Measurements from ENCODE around the gene SPAG7.
A peak's percentile ranks its signal among the peaks of the same experiment; 100 is the strongest.

Gene SPAG7

GRCh38 chr17:4935650-4936049 lies 32.0 kb downstream of the SPAG7 start:
- no peak overlapping the region for H3K4me3 ChIP-seq (ENCODE audit: low read depth, low read length)
- ChIA-PET POLR2A (interaction anchor here (0.5 to 2.3 kb wide), 3 partner anchors 13 to 26 kb away, joined by 3 to 9 read pairs (median 6); partner anchors contain the start of gene PFN1), CTCF (interaction anchor here (0.5 kb wide), 1 partner anchor 242 kb away, joined by 3 read pairs; no protein-coding TSS in a partner anchor)
- H3K4me1 ChIP-seq (ENCODE audit: control insufficient read depth, insufficient read depth, low read length): peaks cover 3% of the 10 kb centered on the region
- H3K27ac ChIP-seq (ENCODE audit: extremely low read depth, low read depth, low read length): no peak overlapping the region
- H3K36me3 ChIP-seq (ENCODE audit: control insufficient read depth in 2 of 2, insufficient read depth in 1 of 2, low read length in 2 of 2): peaks cover 14 to 54% of the 10 kb centered on the region in 2 experiments
- no peaks in the 10 kb centered on the region for H3K9me3 ChIP-seq (ENCODE audit: control insufficient read depth, insufficient read depth, low read depth, low read length)
- peak; percentile 70 for TF ChIP-seq GLIS1 (tag by site-specific recombination; IDR thresholded peaks at IDR 0.05)
- TF ChIP-seq ZIC2 (tag by site-specific recombination; IDR thresholded peaks at IDR 0.05): peak; percentile 53
- TF ChIP-seq FEZF1 (tag by site-specific recombination; IDR thresholded peaks at IDR 0.05): no peak
- TF ChIP-seq ZNF174 (tag by site-specific recombination; IDR thresholded peaks at IDR 0.05): no peak
- no peak for TF ChIP-seq SALL2 (tag by site-specific recombination; IDR thresholded peaks at IDR 0.05; ENCODE audit: borderline replicate concordance)

DNA sequence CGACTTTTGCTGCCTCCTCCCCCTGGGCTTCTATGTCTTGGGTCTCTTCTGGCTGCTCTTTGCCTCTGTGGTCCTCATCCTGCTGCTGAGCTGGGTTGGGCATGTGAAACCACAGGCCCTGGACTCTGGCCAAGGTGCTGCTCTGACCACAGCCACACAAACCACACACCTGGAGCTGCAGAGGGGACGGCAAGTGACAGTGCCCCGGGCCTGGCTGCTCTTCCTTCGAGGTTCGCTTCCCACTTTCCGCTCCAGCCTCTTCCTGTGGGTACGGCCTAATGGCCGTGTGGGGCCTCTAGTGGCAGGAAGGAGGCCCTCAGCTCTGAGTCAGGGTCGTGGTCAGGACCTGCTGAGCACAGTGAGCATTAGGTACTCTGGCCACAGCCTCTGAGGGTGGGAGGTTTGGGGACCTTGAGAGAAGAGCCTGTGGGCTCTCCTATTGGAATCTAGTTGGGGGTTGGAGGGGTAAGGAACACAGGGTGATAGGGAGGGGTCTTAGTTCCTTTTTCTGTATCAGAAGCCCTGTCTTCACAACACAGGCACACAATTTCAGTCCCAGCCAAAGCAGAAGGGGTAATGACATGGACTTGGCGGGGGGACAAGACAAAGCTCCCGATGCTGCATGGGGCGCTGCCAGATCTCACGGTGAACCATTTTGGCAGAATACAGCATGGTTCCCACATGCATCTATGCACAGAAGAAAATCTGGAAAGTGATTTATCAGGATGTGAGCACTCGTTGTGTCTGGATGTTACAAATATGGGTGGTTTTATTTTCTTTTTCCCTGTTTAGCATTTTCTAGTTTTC lies 33.2 kb downstream of the SPAG7 start:
- Histone ChIP-seq H3K4me1 (ENCODE audit: control insufficient read depth, insufficient read depth, low read length) (peaks cover 3% of the 10 kb centered on the region), H3K4me3 (ENCODE audit: low read depth, low read length) (no peak overlapping the region), H3K36me3 (ENCODE audit: control insufficient read depth in 2 of 2, insufficient read depth in 1 of 2, low read length in 2 of 2) (peaks cover 14 to 55% of the 10 kb centered on the region in 2 experiments), H3K9me3 (ENCODE audit: control insufficient read depth, insufficient read depth, low read depth, low read length) (no peaks in the 10 kb centered on the region), H3K27ac (ENCODE audit: extremely low read depth, low read depth, low read length) (peak overlapping the region; percentile 8; the same call in 1 of the 2 replicates)
- TF ChIP-seq ZNF341 (tag by site-specific recombination; IDR thresholded peaks at IDR 0.05; ENCODE audit: low read depth) (peak; percentile 55), ZIC2 (tag by site-specific recombination; IDR thresholded peaks at IDR 0.05) (0 out of 2 replicates have a peak, but pooled peaks have one; percentile 8), YY2 (tag by site-specific recombination; IDR thresholded peaks at IDR 0.05) (no peak), PRDM1 (tag by site-specific recombination; IDR thresholded peaks at IDR 0.05) (0 out of 2 replicates have a peak, but pooled peaks have one; percentile 24), ZNF600 (tag by site-specific recombination; IDR thresholded peaks at IDR 0.05) (0 out of 2 replicates have a peak, but pooled peaks have one; percentile 23)
- TF ChIP-seq, protein P1, sequence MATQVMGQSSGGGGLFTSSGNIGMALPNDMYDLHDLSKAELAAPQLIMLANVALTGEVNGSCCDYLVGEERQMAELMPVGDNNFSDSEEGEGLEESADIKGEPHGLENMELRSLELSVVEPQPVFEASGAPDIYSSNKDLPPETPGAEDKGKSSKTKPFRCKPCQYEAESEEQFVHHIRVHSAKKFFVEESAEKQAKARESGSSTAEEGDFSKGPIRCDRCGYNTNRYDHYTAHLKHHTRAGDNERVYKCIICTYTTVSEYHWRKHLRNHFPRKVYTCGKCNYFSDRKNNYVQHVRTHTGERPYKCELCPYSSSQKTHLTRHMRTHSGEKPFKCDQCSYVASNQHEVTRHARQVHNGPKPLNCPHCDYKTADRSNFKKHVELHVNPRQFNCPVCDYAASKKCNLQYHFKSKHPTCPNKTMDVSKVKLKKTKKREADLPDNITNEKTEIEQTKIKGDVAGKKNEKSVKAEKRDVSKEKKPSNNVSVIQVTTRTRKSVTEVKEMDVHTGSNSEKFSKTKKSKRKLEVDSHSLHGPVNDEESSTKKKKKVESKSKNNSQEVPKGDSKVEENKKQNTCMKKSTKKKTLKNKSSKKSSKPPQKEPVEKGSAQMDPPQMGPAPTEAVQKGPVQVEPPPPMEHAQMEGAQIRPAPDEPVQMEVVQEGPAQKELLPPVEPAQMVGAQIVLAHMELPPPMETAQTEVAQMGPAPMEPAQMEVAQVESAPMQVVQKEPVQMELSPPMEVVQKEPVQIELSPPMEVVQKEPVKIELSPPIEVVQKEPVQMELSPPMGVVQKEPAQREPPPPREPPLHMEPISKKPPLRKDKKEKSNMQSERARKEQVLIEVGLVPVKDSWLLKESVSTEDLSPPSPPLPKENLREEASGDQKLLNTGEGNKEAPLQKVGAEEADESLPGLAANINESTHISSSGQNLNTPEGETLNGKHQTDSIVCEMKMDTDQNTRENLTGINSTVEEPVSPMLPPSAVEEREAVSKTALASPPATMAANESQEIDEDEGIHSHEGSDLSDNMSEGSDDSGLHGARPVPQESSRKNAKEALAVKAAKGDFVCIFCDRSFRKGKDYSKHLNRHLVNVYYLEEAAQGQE (tag by site-specific recombination; IDR thresholded peaks at IDR 0.05): peak; percentile 84
- TF ChIP-seq, protein P2, sequence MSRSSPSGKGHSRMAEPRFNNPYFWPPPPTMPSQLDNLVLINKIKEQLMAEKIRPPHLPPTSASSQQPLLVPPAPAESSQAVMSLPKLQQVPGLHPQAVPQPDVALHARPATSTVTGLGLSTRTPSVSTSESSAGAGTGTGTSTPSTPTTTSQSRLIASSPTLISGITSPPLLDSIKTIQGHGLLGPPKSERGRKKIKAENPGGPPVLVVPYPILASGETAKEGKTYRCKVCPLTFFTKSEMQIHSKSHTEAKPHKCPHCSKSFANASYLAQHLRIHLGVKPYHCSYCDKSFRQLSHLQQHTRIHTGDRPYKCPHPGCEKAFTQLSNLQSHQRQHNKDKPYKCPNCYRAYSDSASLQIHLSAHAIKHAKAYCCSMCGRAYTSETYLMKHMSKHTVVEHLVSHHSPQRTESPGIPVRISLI (tag by site-specific recombination; IDR thresholded peaks at IDR 0.05): no peak
- TF ChIP-seq, protein P3, sequence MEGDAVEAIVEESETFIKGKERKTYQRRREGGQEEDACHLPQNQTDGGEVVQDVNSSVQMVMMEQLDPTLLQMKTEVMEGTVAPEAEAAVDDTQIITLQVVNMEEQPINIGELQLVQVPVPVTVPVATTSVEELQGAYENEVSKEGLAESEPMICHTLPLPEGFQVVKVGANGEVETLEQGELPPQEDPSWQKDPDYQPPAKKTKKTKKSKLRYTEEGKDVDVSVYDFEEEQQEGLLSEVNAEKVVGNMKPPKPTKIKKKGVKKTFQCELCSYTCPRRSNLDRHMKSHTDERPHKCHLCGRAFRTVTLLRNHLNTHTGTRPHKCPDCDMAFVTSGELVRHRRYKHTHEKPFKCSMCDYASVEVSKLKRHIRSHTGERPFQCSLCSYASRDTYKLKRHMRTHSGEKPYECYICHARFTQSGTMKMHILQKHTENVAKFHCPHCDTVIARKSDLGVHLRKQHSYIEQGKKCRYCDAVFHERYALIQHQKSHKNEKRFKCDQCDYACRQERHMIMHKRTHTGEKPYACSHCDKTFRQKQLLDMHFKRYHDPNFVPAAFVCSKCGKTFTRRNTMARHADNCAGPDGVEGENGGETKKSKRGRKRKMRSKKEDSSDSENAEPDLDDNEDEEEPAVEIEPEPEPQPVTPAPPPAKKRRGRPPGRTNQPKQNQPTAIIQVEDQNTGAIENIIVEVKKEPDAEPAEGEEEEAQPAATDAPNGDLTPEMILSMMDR (tag by site-specific recombination; IDR thresholded peaks at IDR 0.05): peak; percentile 63
- POLR2A ChIA-PET: interaction anchor here (0.8 to 1.7 kb wide), 7 partner anchors 11 to 33 kb away, joined by 4 to 9 read pairs (median 7); partner anchors contain the start of genes PFN1 and SPAG7
- CTCF ChIA-PET: interaction anchor here (0.6 to 1.6 kb wide), 6 partner anchors 23 to 202 kb away, joined by 3 to 7 read pairs (median 4); partner anchors contain the start of gene CHRNE

DNA sequence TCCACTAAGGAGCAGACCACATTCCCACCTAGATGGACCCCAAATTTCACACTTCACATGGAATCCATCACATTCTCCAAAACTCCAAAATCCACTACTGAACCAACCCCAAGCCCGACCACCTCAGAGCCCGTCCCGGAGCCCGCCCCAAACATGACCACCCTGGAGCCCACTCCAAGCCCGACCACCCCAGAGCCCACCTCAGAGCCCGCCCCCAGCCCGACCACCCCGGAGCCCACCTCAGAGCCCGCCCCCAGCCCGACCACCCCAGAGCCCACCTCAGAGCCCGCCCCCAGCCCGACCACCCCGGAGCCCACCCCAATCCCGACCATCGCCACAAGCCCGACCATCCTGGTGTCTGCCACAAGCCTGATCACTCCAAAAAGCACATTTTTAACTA lies 34.0 kb downstream of the SPAG7 start:
- CTCF ChIA-PET: interaction anchor here (0.6 to 1.6 kb wide), 4 partner anchors 22 to 201 kb away, joined by 3 to 7 read pairs (median 4); no protein-coding TSS in a partner anchor
- POLR2A ChIA-PET: interaction anchor here (0.8 to 1.7 kb wide), 7 partner anchors 10 to 33 kb away, joined by 4 to 9 read pairs (median 7); partner anchors contain the start of genes PFN1 and SPAG7
- peaks cover 14 to 57% of the 10 kb centered on the region in 2 experiments for H3K36me3 ChIP-seq (ENCODE audit: control insufficient read depth in 2 of 2, insufficient read depth in 1 of 2, low read length in 2 of 2)
- peaks cover 2% of the 10 kb centered on the region for H3K4me1 ChIP-seq (ENCODE audit: control insufficient read depth, insufficient read depth, low read length)
- no peaks in the 10 kb centered on the region for H3K9me3 ChIP-seq (ENCODE audit: control insufficient read depth, insufficient read depth, low read depth, low read length)
- no peak overlapping the region for H3K4me3 ChIP-seq (ENCODE audit: low read depth, low read length)
- no peak overlapping the region for H3K27ac ChIP-seq (ENCODE audit: extremely low read depth, low read depth, low read length)
- TF ChIP-seq, protein P4, sequence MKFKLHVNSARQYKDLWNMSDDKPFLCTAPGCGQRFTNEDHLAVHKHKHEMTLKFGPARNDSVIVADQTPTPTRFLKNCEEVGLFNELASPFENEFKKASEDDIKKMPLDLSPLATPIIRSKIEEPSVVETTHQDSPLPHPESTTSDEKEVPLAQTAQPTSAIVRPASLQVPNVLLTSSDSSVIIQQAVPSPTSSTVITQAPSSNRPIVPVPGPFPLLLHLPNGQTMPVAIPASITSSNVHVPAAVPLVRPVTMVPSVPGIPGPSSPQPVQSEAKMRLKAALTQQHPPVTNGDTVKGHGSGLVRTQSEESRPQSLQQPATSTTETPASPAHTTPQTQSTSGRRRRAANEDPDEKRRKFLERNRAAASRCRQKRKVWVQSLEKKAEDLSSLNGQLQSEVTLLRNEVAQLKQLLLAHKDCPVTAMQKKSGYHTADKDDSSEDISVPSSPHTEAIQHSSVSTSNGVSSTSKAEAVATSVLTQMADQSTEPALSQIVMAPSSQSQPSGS (tag by site-specific recombination; IDR thresholded peaks at IDR 0.05; ENCODE audit: low read depth): no peak
- no peak for TF ChIP-seq ZSCAN18 (tag by site-specific recombination; IDR thresholded peaks at IDR 0.05)
- TF ChIP-seq GLIS2 (tag by site-specific recombination; IDR thresholded peaks at IDR 0.05): no peak
- TF ChIP-seq ZNF843 (tag by site-specific recombination; IDR thresholded peaks at IDR 0.05): no peak
- TF ChIP-seq, protein P5, sequence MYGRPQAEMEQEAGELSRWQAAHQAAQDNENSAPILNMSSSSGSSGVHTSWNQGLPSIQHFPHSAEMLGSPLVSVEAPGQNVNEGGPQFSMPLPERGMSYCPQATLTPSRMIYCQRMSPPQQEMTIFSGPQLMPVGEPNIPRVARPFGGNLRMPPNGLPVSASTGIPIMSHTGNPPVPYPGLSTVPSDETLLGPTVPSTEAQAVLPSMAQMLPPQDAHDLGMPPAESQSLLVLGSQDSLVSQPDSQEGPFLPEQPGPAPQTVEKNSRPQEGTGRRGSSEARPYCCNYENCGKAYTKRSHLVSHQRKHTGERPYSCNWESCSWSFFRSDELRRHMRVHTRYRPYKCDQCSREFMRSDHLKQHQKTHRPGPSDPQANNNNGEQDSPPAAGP (tag by site-specific recombination; IDR thresholded peaks at IDR 0.05): no peak
- no peak for TF ChIP-seq ZNF248 (tag by site-specific recombination; IDR thresholded peaks at IDR 0.05)
